SKM-1 (cell line): ENCODE results near the gene DUSP14.
A peak's percentile ranks its signal among the peaks of the same experiment; 100 is the strongest.
"Not testable (repeated sequence)": the region's sequence is repeated elsewhere in the genome, so short reads cannot be mapped to it uniquely, and the experiment has no call there.

Experiments used
- DNase-seq: peaks from one replicate; lab custom pipeline; 2025; ENCODE audit not compliant: unreplicated experiment; lab: John Stamatoyannopoulos, UW

Gene DUSP14, protein sequence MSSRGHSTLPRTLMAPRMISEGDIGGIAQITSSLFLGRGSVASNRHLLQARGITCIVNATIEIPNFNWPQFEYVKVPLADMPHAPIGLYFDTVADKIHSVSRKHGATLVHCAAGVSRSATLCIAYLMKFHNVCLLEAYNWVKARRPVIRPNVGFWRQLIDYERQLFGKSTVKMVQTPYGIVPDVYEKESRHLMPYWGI

DNA sequence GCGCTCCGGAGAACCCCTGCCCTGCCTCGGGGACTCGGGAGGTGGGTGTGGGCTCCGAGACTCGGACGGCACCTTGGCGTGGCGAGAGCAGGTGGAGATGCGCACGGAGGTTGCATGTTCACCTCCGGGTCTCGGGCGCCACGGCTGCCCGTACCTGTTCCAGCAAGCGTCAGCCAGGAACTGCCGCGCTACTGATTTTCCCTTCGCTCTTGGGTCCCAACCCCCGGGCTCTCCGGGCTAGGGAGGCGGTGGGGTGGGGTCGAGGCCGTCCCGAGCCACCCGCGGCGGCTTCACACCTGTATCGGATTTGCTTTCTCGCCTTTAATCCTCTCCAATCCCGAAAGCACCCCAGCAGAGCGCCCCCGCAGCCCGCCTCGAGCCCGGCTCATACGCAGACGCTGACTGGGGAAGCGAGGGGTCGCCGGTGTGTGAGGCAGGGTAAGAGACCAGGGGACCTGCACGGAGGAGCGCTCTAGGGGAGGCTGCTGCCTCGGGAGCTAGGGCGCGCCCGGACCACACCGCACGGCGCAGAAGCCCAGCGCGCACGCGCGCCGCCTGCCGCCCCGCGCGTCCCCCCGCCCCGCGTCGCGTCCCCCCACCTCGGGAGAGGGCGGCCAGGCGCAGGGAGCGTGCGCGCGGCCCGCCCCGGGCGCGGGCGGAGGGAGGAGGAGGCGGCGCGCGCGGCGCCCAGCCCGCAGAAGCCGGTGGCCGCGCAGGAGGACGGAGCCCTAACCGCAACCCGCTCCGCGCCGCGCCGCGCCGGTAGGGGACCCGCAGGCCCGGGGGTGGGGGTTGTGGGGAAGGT, at the start of gene DUSP14:
Gene DUSP14, plus strand, starts transcription at position 695 of the 805 bp plus-strand sequence. CDS start 22,382 bp downstream, outside the sequence.
- DNase-seq: peak; percentile 58

DNA sequence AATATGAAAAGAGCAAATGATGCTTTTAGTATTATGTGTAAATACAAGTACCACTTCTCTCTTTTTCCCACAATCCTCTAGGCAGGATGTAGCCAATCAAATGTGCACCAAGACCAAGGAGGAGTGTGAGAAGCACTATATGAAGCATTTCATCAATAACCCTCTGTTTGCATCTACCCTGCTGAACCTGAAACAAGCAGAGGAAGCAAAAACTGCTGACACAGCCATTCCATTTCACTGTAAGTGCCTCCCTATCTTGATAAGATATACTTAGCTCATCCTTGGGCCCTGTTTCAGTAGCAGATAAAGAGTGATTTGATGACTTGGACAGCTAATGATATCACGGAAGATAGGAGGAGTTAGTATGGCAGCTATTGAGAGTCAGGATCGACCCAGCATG, 49.3 kb upstream of the DUSP14 start:
- no peak for DNase-seq

DNA sequence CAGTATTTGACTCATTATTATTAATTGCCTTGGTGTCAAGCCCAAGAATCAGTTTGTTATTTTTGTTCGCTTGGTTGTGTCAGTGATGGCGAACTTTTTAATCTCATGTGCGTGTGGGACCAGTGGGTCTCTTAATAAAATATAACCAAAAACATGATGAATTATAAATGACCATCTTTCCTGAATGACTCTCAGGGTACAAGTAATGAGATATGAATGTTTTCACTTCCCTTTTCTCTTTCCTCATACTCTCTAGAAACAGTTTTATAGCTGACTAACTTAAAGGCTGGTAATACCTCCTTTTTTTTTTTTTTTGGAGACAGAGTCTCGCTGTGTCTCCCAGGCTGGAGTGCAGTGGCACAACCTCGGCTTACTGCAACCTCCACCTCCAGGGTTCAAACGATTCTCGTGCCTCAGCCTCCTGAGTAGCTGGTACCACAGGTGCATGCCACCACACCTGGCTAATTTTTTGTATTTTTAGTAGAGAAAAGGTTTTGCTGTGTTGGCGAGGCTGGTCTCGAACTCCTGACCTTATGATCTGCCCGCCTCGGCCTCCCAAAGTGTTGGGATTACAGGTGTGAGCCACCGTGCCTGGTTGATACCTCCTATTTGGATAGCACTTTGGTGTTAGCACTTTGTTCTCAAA, 48.2 kb upstream of the DUSP14 start:
- not testable (repeated sequence) for DNase-seq

DNA sequence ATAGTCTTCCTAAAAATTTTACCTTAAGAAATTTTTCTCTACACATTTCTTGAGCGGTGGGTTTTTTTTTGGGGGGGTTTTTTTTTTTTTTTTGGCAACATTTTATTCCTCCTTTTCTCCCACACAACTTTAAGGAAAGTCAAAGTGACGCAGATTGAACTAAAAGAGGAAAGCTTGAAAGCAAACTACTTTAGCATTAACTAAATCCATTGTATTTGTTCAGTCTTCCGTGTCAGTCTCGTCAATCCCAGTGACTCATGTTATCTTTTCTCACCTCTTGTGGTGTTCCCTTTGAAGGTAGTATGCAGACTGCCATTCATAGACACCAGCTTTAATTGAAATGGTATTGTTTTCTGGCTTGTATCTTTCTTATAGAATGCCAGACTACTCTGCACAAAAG, 43.7 kb upstream of the DUSP14 start:
- no peak for DNase-seq

DNA sequence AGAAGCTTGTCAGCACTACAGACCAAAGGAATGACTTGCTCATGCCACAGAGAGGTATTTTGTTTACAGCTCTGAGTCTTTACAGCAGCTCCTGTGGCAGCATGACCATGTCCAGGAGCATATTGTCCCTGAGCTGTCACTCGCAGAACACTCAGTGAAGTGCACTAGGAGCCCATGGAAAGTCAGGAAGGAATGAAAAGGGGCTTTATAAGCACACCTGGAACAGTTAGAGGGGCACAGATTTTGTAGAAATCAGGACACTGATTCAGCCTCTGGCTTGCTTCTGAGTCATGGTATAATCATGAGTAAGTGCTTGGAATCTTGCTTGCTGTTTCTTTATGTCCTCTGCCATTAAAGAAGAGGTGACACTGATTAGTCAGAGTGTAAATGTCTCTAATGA, 42.0 kb upstream of the DUSP14 start:
- DNase-seq: no peak

DNA sequence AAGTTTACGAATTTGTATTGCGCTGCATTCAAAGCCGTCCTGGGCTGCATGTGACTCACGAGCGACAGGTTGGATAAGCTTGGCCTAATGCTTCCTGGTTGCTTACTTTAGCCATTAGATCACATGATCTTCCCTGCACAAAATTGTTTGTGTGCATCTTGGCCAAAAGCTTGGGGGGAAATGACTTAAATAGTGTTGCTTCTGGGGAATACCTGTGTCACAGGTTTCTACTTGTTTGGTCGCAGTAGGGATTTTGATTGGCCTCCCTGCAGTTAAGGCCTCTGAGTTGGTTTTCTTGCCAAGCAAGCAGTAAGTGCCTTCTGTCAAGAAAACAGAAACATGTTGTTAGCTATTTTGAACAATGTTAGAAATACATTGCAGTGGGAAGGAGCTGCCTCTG, 39.6 kb upstream of the DUSP14 start:
- no peak for DNase-seq

DNA sequence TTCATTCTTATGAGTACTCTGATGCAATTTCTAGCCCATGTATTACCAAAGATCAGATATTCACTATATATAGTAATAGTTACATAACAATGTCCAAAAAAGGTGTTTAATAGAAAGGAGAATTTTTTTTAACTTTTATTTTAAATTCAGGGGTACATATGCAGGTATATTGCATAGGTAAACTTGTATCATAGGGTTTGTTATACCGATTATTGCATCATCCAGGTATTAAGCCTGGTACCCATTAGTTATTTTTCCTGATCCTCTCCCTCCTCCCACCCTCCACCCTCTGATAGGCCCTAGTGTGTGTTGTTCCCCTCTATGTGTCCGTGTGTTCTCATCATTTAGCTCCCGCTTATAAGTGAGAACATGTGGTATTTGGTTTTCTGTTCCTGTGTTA, 31.9 kb upstream of the DUSP14 start:
- DNase-seq: not testable (repeated sequence)

DNA sequence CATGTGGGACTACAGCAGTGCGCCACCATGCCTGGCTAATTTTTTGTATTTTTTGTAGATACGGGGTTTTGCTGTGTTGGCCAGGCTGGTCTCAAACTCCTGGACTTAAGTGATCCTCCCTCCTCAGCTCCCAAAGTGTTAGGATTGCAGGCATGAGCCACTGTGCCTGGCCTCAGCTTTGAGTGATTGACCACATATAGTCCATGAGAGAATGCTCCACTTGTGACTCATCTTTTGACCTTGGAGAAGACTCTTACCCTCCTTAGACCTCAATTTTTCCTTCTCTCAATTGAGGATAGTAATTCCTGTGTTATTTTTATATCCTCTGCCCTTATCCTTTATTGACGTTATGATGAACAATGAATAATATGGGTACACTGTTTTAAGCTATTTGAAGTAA, 30.9 kb upstream of the DUSP14 start:
- DNase-seq: no peak

DNA sequence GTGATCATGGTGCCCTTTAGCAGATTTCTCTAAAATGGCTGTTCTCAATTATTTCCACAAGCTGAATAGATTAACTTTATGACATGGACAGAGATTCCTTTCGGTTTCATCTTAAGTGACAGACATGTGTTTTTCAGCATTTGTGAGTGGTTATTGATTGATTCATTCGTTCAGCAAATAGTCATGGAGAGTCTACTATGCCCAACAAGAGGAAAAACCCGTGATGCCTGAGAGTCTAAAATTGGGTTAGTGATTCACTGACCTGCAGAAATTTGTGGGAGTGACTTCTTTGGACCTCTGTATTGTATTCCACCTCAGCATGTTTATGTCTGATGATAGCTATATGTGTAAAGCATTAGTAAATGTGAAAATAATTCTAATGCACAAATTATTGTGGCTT, 28.0 kb upstream of the DUSP14 start:
- DNase-seq: no peak

DNA sequence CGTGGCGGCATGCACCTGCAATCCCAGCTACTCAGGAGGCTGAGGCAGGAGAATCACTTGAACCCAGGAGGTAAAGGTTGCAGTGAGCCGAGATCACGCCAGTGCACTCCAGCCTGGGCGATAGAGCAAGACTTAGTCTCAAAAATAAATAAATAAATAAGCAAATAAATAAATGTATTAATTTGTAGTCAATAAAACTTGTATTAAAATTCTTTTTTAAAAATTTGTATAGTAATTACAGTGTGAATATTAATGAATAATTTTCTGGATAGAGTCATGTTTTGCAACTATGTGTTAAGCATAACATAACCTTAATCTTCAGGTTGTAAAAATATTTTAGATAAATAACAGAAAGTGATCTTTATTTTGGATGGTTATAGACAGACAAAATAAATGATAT, 27.2 kb upstream of the DUSP14 start:
- DNase-seq: no peak

DNA sequence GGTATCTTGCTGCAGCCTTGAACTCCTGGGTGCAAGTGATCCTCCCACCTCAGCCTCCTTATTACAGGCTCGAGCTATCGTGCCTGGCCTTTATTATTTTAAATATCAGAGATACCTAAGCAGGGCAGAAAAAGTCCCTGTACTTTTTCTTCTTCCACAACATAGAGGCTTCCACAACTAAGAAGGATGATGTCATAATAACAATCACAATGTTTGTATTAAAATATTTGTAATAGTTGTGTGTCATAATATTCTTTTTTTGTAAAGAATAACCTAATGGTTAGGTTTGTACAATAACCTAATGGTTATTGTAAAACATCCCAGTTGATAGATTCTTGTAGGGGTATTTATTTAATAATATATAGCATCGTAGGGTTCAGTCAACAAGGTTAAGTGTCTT, 26.7 kb upstream of the DUSP14 start:
- DNase-seq: no peak

DNA sequence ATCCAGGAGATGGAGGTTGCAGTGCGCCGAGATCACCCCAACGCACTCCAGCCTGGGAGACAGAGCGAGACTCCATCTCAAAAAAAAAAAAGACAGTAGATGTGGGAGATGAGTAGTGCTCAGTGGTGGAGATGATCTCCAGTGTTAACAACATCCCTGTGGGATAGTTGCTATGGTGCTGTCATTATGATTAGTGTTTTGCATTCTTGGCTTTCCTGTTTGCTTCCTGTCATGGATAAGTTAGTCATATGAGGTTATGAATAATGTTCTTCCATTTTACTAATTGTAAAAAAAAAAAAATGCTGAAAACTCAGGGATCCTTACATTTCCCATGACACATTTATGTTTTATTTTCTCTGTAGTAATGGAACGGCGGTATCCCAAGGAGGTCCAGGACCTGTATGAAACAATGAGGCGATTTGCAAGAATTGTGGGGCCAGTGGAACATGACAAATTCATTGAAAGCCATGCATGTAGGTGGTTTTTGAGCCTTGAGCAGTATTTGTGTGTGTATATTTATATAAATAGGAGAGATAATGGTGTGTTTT, 24.5 kb upstream of the DUSP14 start:
- no peak for DNase-seq

DNA sequence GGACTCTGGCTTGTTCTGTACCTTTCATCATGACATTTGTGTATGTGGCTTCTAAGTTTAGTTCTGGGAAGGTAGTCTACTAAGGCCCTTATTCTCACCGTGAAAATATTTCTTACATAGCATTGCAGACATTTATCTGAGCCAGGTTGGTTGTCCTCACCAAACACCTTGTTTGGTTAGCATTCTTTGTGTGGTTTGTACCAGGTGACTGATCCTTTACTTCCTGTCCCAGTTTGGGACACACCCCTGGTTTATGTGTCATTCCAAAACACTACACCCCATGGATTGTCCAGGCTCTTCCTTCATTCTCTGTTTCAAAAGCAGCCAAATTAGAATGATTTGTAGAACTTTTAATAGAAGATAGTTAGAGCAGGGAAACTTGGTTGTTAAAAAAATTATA, 23.2 kb upstream of the DUSP14 start:
- no peak for DNase-seq

DNA sequence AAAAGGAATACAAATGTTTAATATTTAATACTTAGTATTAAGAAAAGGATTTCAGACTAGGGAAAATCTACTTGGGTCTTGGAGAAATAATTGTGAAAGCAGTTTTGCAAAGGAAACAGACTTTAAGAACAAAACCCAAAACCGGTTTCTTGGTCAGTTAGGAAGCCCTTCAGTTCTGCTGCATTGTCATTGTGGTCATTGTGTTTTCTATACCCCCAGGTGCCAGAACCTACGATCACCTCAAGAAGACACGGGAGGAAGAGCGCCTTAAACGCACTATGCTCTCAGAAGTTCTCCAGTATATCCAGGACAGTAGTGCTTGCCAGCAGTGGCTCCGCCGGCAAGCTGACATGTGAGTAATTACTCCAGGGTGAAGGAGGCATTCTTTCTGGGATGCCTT, 19.5 kb upstream of the DUSP14 start:
- DNase-seq: no peak

DNA sequence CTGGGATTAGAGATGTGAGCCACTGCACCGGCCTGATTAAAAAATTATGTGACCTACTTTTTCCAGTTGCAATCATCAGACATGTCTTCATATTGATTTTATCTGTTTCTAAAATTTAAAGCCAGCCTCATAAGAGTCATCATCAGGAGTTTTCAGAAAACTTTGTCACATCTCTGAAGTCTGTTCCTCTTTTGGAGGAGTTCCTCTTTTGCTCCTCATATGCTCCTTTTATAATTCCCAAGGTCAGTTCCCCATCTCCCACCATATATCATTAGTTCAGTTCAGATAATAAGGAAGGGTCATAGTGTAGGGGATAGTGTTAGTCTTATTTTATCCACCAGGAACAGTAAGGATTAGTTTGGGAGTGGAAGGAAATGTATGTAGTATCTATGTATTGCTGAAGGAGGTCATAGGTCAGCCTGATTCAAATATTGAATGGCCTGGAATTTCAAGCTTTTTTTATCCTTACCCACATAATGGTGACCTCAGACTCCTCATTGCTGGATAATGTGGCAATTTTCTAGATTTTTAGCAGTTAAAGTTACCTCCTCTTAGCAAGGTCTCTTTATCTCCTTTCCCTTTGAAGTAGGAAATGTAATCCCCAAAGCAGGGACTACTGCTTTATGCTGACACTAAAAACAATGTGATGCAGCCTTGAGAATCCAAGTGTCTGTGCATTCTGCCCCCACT, 13.8 kb upstream of the DUSP14 start:
- peak; percentile 64 for DNase-seq

DNA sequence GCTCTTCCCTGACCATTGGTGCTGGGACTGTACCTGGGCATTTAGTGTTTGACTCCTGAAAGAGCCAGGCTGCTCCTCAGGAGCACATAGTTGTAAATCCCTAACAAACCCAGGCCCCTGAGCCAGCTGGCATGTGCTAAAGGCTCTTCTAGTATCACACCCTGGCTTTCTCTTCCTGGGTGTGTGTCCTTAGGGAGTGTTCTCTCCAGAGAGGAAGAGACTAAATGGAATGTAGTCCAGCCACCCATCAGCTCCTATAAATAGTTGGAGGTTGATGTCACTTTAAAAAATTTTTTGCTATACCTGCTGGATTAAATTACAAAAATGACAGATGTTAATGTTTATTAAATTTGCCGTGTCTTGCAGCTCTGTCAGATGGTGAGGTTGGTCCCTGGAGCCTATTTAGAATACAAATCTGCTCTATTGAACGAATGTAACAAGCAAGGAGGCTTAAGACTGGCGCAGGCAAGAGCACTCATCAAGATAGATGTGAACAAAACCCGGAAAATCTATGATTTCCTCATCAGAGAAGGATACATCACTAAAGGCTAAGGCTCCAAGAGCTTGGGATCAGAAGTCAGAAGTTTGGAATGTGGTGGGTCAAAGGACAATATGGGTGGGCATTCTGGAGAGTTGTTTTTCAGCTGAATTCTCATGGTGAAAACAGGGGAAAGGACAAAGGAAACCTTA, 13.1 kb upstream of the DUSP14 start:
- DNase-seq: no peak

DNA sequence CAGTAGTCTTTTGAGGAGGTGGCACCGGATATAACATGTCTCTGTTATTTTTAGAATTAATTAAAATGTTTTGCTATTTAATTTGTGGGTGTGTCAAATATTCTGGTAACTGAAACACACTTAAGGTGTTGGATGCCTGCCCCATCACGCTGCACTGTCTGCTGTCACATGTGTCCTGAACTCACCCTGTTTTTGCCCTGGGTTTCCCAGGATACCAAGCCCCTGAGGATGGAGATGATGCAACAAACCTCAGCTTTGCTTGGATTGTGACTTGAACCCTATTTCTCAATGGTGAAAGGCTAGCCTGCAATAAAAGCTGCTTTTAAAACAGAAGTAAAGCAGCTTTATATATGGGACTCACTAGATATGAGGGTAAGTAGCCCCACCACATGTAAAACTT, 11.5 kb upstream of the DUSP14 start:
- DNase-seq: no peak

DNA sequence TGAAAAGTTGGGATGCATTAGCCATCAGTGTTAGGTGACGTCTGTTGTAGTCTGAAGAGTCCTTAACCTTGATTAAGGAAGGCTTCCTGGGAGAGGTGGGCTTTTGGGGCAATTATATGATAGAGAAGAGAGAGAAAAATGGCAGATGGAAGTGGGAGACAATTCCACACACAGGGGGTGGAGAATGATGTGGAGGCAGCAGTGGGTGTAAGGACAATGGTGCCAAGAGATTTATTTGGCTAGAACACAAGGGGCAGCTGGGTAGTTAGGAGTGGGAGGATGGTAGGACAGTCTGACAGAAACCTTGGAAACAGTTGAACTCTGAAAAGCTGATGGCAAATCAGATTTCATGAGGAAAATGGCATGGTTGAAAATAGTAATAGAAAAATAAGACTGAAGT, 10.7 kb upstream of the DUSP14 start:
- DNase-seq: no peak

DNA sequence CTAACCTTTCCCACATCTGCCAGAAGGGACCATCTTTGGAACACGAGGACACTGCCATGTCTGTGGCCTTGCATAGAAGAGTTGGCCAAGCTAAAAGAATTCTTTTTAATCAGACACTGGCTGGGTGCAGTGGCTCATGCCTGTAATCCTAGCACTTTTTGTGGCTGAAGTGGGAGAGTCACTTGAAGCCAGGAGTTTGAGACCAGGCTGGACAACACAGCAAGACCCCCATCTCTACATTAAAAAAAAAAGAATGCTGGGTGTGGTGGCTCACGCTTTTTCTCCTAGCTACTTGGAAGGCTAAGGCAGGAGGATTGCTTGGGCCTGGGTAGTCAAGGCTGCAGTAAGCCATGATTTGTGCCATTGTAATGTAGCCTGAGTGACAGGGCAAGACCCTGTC, 9.3 kb upstream of the DUSP14 start:
- no peak for DNase-seq

DNA sequence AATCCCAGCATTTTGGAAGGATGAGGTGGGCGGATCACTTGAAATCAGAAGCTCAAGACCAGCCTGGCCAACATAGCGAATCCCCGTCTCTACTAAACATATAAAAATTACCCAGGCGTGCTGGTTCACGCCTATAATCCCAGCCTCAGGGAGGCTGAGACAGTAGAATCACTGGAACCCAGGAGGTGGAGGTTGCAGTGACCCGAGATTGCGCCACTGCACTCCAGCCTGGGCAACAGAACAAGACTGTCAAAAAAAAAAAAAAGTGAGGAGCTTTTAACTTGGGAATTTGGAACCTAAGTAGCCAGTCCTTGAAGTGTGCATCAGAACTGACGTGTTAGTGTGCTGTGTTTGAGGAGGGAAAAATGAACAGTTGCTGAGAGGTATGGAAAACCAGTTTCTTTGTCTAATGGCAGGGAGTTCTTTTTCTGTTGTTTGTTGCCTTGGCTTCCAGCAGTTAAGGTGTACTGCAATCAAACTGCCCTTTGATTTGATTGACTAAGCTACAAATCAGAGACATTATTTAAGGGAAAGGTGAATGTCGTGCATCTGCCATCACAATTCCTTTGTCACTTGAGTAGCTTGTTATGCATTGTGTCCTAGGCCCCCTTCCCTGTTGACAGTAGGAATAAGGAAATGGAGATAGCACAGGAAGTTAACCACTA, 8.6 kb upstream of the DUSP14 start:
- no peak for DNase-seq
